ENCODE data around the gene TAS2R60.
A peak's percentile ranks its signal among the peaks of the same experiment; 100 is the strongest.
"Not testable (repeated sequence)": the region's sequence is repeated elsewhere in the genome, so short reads cannot be mapped to it uniquely, and the experiment has no call there.

The TAS2R60 gene

GRCh38 chr7:143411976-143412708 is 31.1 kb upstream of the TAS2R60 start:
- no peak for DNase-seq (ENCODE audit: low read depth)

- no peak for DNase-seq (ENCODE audit: low read depth)
These were observed 30.1 kb upstream of the TAS2R60 start for GRCh38 chr7:143413123-143413522.

GRCh38 chr7:143415209-143415608 is 28.0 kb upstream of the TAS2R60 start:
- DNase-seq (ENCODE audit: low read depth): not testable (repeated sequence)

GRCh38 chr7:143415742-143416397 is 27.4 kb upstream of the TAS2R60 start:
- peak; percentile 45 for DNase-seq (ENCODE audit: low read depth)

GRCh38 chr7:143416565-143417149 is 26.6 kb upstream of the TAS2R60 start:
- DNase-seq (ENCODE audit: low read depth): peak; percentile 69

GRCh38 chr7:143417734-143418383 is 25.4 kb upstream of the TAS2R60 start:
- DNase-seq (ENCODE audit: low read depth): peak; percentile 42

GRCh38 chr7:143418681-143419458 is 24.4 kb upstream of the TAS2R60 start:
- no peak for DNase-seq (ENCODE audit: low read depth)

- DNase-seq (ENCODE audit: low read depth): no peak
These were observed 23.4 kb upstream of the TAS2R60 start for GRCh38 chr7:143419880-143420279.

GRCh38 chr7:143420624-143421023 is 22.6 kb upstream of the TAS2R60 start:
- not testable (repeated sequence) for DNase-seq (ENCODE audit: low read depth)

GRCh38 chr7:143422033-143422432 is 21.2 kb upstream of the TAS2R60 start:
- no peak for DNase-seq (ENCODE audit: low read depth)

GRCh38 chr7:143424476-143424875 is 18.8 kb upstream of the TAS2R60 start:
- not testable (repeated sequence) for DNase-seq (ENCODE audit: low read depth)

GRCh38 chr7:143426479-143427142 is 16.6 kb upstream of the TAS2R60 start:
- no peak for DNase-seq (ENCODE audit: low read depth)

- DNase-seq (ENCODE audit: low read depth): peak; percentile 50
These were observed 13.2 kb upstream of the TAS2R60 start for GRCh38 chr7:143429770-143430698.

- no peak for DNase-seq (ENCODE audit: low read depth)
These were observed 12.1 kb upstream of the TAS2R60 start for GRCh38 chr7:143431109-143431508.

- DNase-seq (ENCODE audit: low read depth): no peak
These were observed 9.5 kb upstream of the TAS2R60 start for GRCh38 chr7:143433759-143434158.

- DNase-seq (ENCODE audit: low read depth): no peak
These were observed 8.6 kb upstream of the TAS2R60 start for GRCh38 chr7:143434660-143435059.

GRCh38 chr7:143435266-143435665 is 8.0 kb upstream of the TAS2R60 start:
- DNase-seq (ENCODE audit: low read depth): no peak

GRCh38 chr7:143436325-143436946 is 6.8 kb upstream of the TAS2R60 start:
- DNase-seq (ENCODE audit: low read depth): no peak

- DNase-seq (ENCODE audit: low read depth): no peak
These were observed 5.7 kb upstream of the TAS2R60 start for GRCh38 chr7:143437578-143437977.

- no peak for DNase-seq (ENCODE audit: low read depth)
These were observed 3.4 kb upstream of the TAS2R60 start for GRCh38 chr7:143439866-143440265.
